ENCODE measurements around the gene ZCCHC24.
A peak's percentile ranks its signal among the peaks of the same experiment; 100 is the strongest.

The ZCCHC24 gene

GRCh38 chr10:79409038-79409725, 36.2 kb downstream of the ZCCHC24 start:
- DNase-seq = no peak

- DNase-seq = no peak
These were observed 37.3 kb downstream of the ZCCHC24 start for GRCh38 chr10:79407811-79408795.

- no peak for DNase-seq
These were observed 38.0 kb downstream of the ZCCHC24 start for GRCh38 chr10:79407423-79407796.

- DNase-seq = no peak
These were observed 38.6 kb downstream of the ZCCHC24 start for GRCh38 chr10:79406683-79407422.

- no peak for DNase-seq
These were observed 39.4 kb downstream of the ZCCHC24 start for GRCh38 chr10:79405995-79406515.

- DNase-seq = no peak
These were observed 40.0 kb downstream of the ZCCHC24 start for GRCh38 chr10:79405221-79405994.

- no peak for DNase-seq
These were observed 40.7 kb downstream of the ZCCHC24 start for GRCh38 chr10:79404690-79405131.

GRCh38 chr10:79404231-79404609, 41.2 kb downstream of the ZCCHC24 start:
- DNase-seq = no peak

GRCh38 chr10:79403441-79404230, 41.8 kb downstream of the ZCCHC24 start:
- no peak for DNase-seq

GRCh38 chr10:79402951-79403350, 42.5 kb downstream of the ZCCHC24 start:
- no peak for DNase-seq

- no peak for DNase-seq
These were observed 42.8 kb downstream of the ZCCHC24 start for GRCh38 chr10:79402625-79402946.

GRCh38 chr10:79401015-79401921, 44.2 kb downstream of the ZCCHC24 start:
- DNase-seq = no peak

GRCh38 chr10:79400146-79401004, 45.0 kb downstream of the ZCCHC24 start:
- peak; percentile 39 to 60 for DNase-seq

- no peak for DNase-seq
These were observed 46.1 kb downstream of the ZCCHC24 start for GRCh38 chr10:79399223-79399831.

- DNase-seq = no peak
These were observed 46.8 kb downstream of the ZCCHC24 start for GRCh38 chr10:79398642-79399041.

- no peak for DNase-seq
These were observed 47.7 kb downstream of the ZCCHC24 start for GRCh38 chr10:79397575-79398303.

- no peak for DNase-seq
These were observed 48.4 kb downstream of the ZCCHC24 start for GRCh38 chr10:79397051-79397450.

- DNase-seq = no peak
These were observed 48.9 kb downstream of the ZCCHC24 start for GRCh38 chr10:79396520-79396919.
